ENCODE data around the gene DAPK1. TPM values are rescaled to one million over a fixed set of nuclear protein-coding genes. Genes with fewer than 3 reads are reported as not detected.

The DAPK1 gene
- total and polyA plus RNA-seq, 2 donors (not counting 3 experiments of a cell fraction or from before 2014, with no cell fraction given), result 58.9 to 119 TPM

- dilution Hi-C loops (cut with MboI; ENCODE audit: extremely low pct_ligation_motif_present, low sequenced_read_pairs), result no loop called here
- intact Hi-C loops (cut with micrococcal nuclease), result no loop called here
- no peak overlapping the region for H2AFZ ChIP-seq (ENCODE audit: low read depth, low read length)
- no peaks in the 10 kb centered on the region for H3K27me3 ChIP-seq (ENCODE audit: control insufficient read depth in 2 of 2, insufficient read depth in 2 of 2, low read length in 2 of 2)
- H3K9me1 ChIP-seq (replicated peaks; ENCODE audit: control insufficient read depth, extremely low read depth, insufficient read depth, low read length), result no peaks in the 10 kb centered on the region
- H3K4me2 ChIP-seq (ENCODE audit: insufficient read depth, low read length), result no peak overlapping the region
- CTCF ChIA-PET, result no interaction called here
- no peak overlapping the region for H3K27ac ChIP-seq (ENCODE audit: insufficient read depth, low read depth, low read length)
- DNase-seq (ENCODE audit: low read depth, low spot score) (no peak), FAIRE-seq (no peak)
- POLR2A ChIA-PET, result no interaction called here
- peaks cover 5% of the 10 kb centered on the region for H3K79me2 ChIP-seq (ENCODE audit: control insufficient read depth, insufficient read depth, low read length)
- H4K20me1 ChIP-seq (replicated peaks; ENCODE audit: control insufficient read depth, extremely low read depth, insufficient read depth, low read length), result no peaks in the 10 kb centered on the region
- no peaks in the 10 kb centered on the region for H3K9me3 ChIP-seq (replicated peaks; ENCODE audit: control insufficient read depth, insufficient read depth, low read length)
- peaks cover 0 to 7% of the 10 kb centered on the region in 2 experiments for H3K36me3 ChIP-seq (ENCODE audit: control insufficient read depth in 2 of 2, extremely low read depth in 1 of 2, insufficient read depth in 2 of 2, low read length in 2 of 2)
- no peak overlapping the region for H3K4me3 ChIP-seq (replicated peaks in 1 of 3; ENCODE audit: insufficient read depth in 1 of 3, low read depth in 1 of 3, low read length in 3 of 3)
- H3K4me1 ChIP-seq (ENCODE audit: control insufficient read depth, extremely low read depth, insufficient read depth, low read length), result no peaks in the 10 kb centered on the region
- BruUV-seq (replicated peaks), result no TSS peak
- no peak overlapping the region for H3K9ac ChIP-seq (replicated peaks; ENCODE audit: extremely low read depth, insufficient read depth, low read length)
- TF ChIP-seq MYC (IDR thresholded peaks at IDR 0.05; ENCODE audit: low read depth, low read length) (no peak), FOS (IDR thresholded peaks at IDR 0.05; ENCODE audit: borderline replicate concordance, insufficient read depth, low read length) (no peak), GATA2 (IDR thresholded peaks at IDR 0.05; ENCODE audit: insufficient read depth, insufficient read length, low read depth, low read length) (no peak), POLR2A (IDR thresholded peaks at IDR 0.05; ENCODE audit: low read depth, low read length) (no peak), MAX (IDR thresholded peaks at IDR 0.05; ENCODE audit: insufficient read depth, insufficient read length) (no peak), JUN (IDR thresholded peaks at IDR 0.05; ENCODE audit: borderline replicate concordance, insufficient read depth, insufficient read length, low read depth) (no peak), EZH2 (IDR thresholded peaks at IDR 0.05; ENCODE audit: borderline replicate concordance, low read depth, low read length, severe bottlenecking) (no peak)
Observed at GRCh38 chr9:87524061-87524460, 26.4 kb downstream of the DAPK1 start.

- Histone ChIP-seq H3K27ac (ENCODE audit: insufficient read depth, low read depth, low read length) (no peak overlapping the region), H3K79me2 (ENCODE audit: control insufficient read depth, insufficient read depth, low read length) (peaks cover 5% of the 10 kb centered on the region), H3K9ac (replicated peaks; ENCODE audit: extremely low read depth, insufficient read depth, low read length) (no peak overlapping the region), H3K9me3 (replicated peaks; ENCODE audit: control insufficient read depth, insufficient read depth, low read length) (no peaks in the 10 kb centered on the region), H3K9me1 (replicated peaks; ENCODE audit: control insufficient read depth, extremely low read depth, insufficient read depth, low read length) (no peaks in the 10 kb centered on the region), H3K36me3 (ENCODE audit: control insufficient read depth in 2 of 2, extremely low read depth in 1 of 2, insufficient read depth in 2 of 2, low read length in 2 of 2) (peaks cover 0 to 9% of the 10 kb centered on the region in 2 experiments), H3K4me1 (ENCODE audit: control insufficient read depth, extremely low read depth, insufficient read depth, low read length) (no peaks in the 10 kb centered on the region), H2AFZ (ENCODE audit: low read depth, low read length) (no peak overlapping the region), H3K4me3 (replicated peaks in 1 of 3; ENCODE audit: insufficient read depth in 1 of 3, low read depth in 1 of 3, low read length in 3 of 3) (no peak overlapping the region), H3K4me2 (ENCODE audit: insufficient read depth, low read length) (no peak overlapping the region), H3K27me3 (ENCODE audit: control insufficient read depth in 2 of 2, insufficient read depth in 2 of 2, low read length in 2 of 2) (no peaks in the 10 kb centered on the region), H4K20me1 (replicated peaks; ENCODE audit: control insufficient read depth, extremely low read depth, insufficient read depth, low read length) (no peaks in the 10 kb centered on the region)
- no TSS peak for BruUV-seq (replicated peaks)
- intact Hi-C loops (cut with micrococcal nuclease), result no loop called here
- CTCF ChIA-PET, result no interaction called here
- dilution Hi-C loops (cut with MboI; ENCODE audit: extremely low pct_ligation_motif_present, low sequenced_read_pairs), result no loop called here
- POLR2A ChIA-PET, result no interaction called here
- DNase-seq (ENCODE audit: low read depth, low spot score), result no peak
- FAIRE-seq, result no peak
- TF ChIP-seq MAX (IDR thresholded peaks at IDR 0.05; ENCODE audit: insufficient read depth, insufficient read length) (no peak), MYC (IDR thresholded peaks at IDR 0.05; ENCODE audit: low read depth, low read length) (no peak), CTCF (IDR thresholded peaks at IDR 0.05; ENCODE audit: extremely low read depth in 1 of 2, insufficient read depth in 1 of 2, low read depth in 1 of 2, low read length in 2 of 2) (no peak), JUN (IDR thresholded peaks at IDR 0.05; ENCODE audit: borderline replicate concordance, insufficient read depth, insufficient read length, low read depth) (no peak), EZH2 (IDR thresholded peaks at IDR 0.05; ENCODE audit: borderline replicate concordance, low read depth, low read length, severe bottlenecking) (no peak), POLR2A (IDR thresholded peaks at IDR 0.05; ENCODE audit: low read depth, low read length) (no peak), POLR2AphosphoS5 (IDR thresholded peaks at IDR 0.05; ENCODE audit: insufficient read depth, low read depth, low read length) (no peak), GATA2 (IDR thresholded peaks at IDR 0.05; ENCODE audit: insufficient read depth, insufficient read length, low read depth, low read length) (no peak), FOS (IDR thresholded peaks at IDR 0.05; ENCODE audit: borderline replicate concordance, insufficient read depth, low read length) (no peak)
Observed at GRCh38 chr9:87525546-87526303, 28.1 kb downstream of the DAPK1 start.
